Measurements from ENCODE around the gene SLC7A8. TPM values are rescaled to one million over a fixed set of nuclear protein-coding genes. Genes with fewer than 3 reads are reported as not detected.

SLC7A8 gene
- polyA plus RNA-seq, 1 donor (not counting 4 experiments of a cell fraction or from before 2014, with no cell fraction given), result 29.1 TPM

DNA sequence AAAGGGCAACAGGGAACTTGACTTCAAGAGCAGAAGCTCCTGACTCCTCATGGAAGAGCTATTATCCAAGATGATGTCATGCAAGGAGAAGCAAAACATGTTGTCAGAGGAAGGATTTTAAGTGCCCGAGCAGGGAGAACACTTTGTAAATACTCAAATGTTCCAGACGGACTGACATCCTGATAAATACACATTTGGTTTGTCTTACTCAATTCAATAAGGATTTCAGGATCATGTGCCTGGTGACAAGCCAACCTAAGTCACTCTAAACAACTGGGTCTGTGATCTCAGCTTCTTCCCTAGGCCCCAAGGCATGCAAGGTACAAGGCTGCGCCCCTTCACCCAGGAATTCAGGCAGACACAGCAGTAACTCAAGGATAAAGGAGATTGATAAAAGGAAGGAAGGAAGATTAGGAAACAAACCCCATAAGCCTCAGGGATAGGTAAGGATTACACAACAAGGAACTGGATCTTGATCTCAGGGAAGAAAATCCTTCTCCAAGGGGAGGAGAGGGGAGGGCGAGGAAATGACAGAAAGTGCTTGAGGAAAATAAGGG, 37.6 kb downstream of the SLC7A8 start:
- no peak for FAIRE-seq

DNA sequence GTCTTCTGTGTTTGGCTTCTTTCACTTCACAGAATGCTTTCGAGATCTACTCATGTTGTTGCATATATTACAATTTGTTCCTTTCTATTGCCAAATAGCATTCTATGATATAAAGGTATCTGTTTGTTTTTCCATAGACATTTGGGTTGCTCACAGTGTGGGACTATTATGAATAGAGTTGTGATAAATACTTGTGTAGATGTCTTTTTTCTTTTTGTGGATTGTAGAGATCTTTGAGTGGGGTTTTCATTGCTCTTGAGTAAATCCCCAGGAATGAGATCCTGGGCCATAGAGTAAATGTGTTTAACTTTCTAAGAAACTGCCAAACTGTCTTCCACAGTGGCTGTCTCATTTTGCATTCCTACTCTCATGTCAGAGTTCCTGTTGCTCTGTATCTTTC, 39.5 kb downstream of the SLC7A8 start:
- Histone ChIP-seq H4K20me1 (ENCODE audit: control insufficient read depth, extremely low read depth, insufficient read depth, low read length) (no peaks in the 10 kb centered on the region), H3K27ac (ENCODE audit: control insufficient read depth, insufficient read depth, low read length) (no peak overlapping the region), H3K4me3 (ENCODE audit: control insufficient read depth in 2 of 3, extremely low read depth in 1 of 3, insufficient read depth in 2 of 3, low read depth in 1 of 3, low read length in 3 of 3) (no peak overlapping the region), H3K9ac (ENCODE audit: control insufficient read depth, extremely low read depth, insufficient read depth, low read length) (no peak overlapping the region), H3K36me3 (ENCODE audit: control insufficient read depth in 2 of 2, extremely low read depth in 1 of 2, insufficient read depth in 2 of 2, low read length in 2 of 2) (peaks cover 7% of the 10 kb centered on the region in 2 experiments), H3K27me3 (ENCODE audit: control insufficient read depth, extremely low read depth, insufficient read depth, low read length) (no peaks in the 10 kb centered on the region), H3K4me1 (ENCODE audit: control insufficient read depth, extremely low read depth, insufficient read depth, low read length) (peaks cover 20% of the 10 kb centered on the region), H3K9me1 (ENCODE audit: control insufficient read depth, extremely low read depth, insufficient read depth, low read length) (no peaks in the 10 kb centered on the region), H3K9me3 (ENCODE audit: control insufficient read depth, low read depth, low read length) (no peaks in the 10 kb centered on the region), H3K4me2 (ENCODE audit: control insufficient read depth, extremely low read depth, insufficient read depth, low read depth, low read length) (no peak overlapping the region), H3K79me2 (ENCODE audit: control insufficient read depth, insufficient read depth, low read length) (no peaks in the 10 kb centered on the region), H2AFZ (ENCODE audit: control insufficient read depth, low read length) (no peak overlapping the region)
- dilution Hi-C loops (cut with MboI; ENCODE audit: extremely low pct_ligation_motif_present, low sequenced_read_pairs), result no loop called here
- TF ChIP-seq EZH2 (IDR thresholded peaks at IDR 0.05; ENCODE audit: low read length), result no peak
- TF ChIP-seq, protein P1, sequence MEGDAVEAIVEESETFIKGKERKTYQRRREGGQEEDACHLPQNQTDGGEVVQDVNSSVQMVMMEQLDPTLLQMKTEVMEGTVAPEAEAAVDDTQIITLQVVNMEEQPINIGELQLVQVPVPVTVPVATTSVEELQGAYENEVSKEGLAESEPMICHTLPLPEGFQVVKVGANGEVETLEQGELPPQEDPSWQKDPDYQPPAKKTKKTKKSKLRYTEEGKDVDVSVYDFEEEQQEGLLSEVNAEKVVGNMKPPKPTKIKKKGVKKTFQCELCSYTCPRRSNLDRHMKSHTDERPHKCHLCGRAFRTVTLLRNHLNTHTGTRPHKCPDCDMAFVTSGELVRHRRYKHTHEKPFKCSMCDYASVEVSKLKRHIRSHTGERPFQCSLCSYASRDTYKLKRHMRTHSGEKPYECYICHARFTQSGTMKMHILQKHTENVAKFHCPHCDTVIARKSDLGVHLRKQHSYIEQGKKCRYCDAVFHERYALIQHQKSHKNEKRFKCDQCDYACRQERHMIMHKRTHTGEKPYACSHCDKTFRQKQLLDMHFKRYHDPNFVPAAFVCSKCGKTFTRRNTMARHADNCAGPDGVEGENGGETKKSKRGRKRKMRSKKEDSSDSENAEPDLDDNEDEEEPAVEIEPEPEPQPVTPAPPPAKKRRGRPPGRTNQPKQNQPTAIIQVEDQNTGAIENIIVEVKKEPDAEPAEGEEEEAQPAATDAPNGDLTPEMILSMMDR (optimal IDR thresholded peaks at IDR 0.05 in 1 of 3, IDR thresholded peaks at IDR 0.05 in 1 of 3, conservative IDR thresholded peaks at IDR 0.05 in 1 of 3; ENCODE audit: extremely low read depth in 1 of 3, insufficient read depth in 2 of 3, low read length in 3 of 3), result no peak
- FAIRE-seq (no peak), DNase-seq (ENCODE audit: low read depth, low spot score) (no peak)

More for the DNA sequence above, 37.6 kb downstream of the SLC7A8 start:
- Histone ChIP-seq H3K9me3 (ENCODE audit: control insufficient read depth, low read depth, low read length) (no peaks in the 10 kb centered on the region), H3K9ac (ENCODE audit: control insufficient read depth, extremely low read depth, insufficient read depth, low read length) (no peak overlapping the region), H3K9me1 (ENCODE audit: control insufficient read depth, extremely low read depth, insufficient read depth, low read length) (no peaks in the 10 kb centered on the region), H3K79me2 (ENCODE audit: control insufficient read depth, insufficient read depth, low read length) (no peaks in the 10 kb centered on the region), H3K36me3 (ENCODE audit: control insufficient read depth in 2 of 2, extremely low read depth in 1 of 2, insufficient read depth in 2 of 2, low read length in 2 of 2) (peaks cover 4 to 7% of the 10 kb centered on the region in 2 experiments), H3K4me3 (ENCODE audit: control insufficient read depth in 2 of 3, extremely low read depth in 1 of 3, insufficient read depth in 2 of 3, low read depth in 1 of 3, low read length in 3 of 3) (no peak overlapping the region), H3K4me1 (ENCODE audit: control insufficient read depth, extremely low read depth, insufficient read depth, low read length) (peaks cover 17% of the 10 kb centered on the region), H3K27ac (ENCODE audit: control insufficient read depth, insufficient read depth, low read length) (no peak overlapping the region), H4K20me1 (ENCODE audit: control insufficient read depth, extremely low read depth, insufficient read depth, low read length) (no peaks in the 10 kb centered on the region), H2AFZ (ENCODE audit: control insufficient read depth, low read length) (no peak overlapping the region), H3K4me2 (ENCODE audit: control insufficient read depth, extremely low read depth, insufficient read depth, low read depth, low read length) (no peak overlapping the region), H3K27me3 (ENCODE audit: control insufficient read depth, extremely low read depth, insufficient read depth, low read length) (no peaks in the 10 kb centered on the region)
- dilution Hi-C loops (cut with MboI; ENCODE audit: extremely low pct_ligation_motif_present, low sequenced_read_pairs), result no loop called here
- no peak for DNase-seq (ENCODE audit: low read depth, low spot score)
- TF ChIP-seq, protein P1 (optimal IDR thresholded peaks at IDR 0.05 in 1 of 3, IDR thresholded peaks at IDR 0.05 in 1 of 3, conservative IDR thresholded peaks at IDR 0.05 in 1 of 3; ENCODE audit: extremely low read depth in 1 of 3, insufficient read depth in 2 of 3, low read length in 3 of 3), result no peak
- no peak for TF ChIP-seq EZH2 (IDR thresholded peaks at IDR 0.05; ENCODE audit: low read length)

All from keratinocyte (primary cell).